Small intestine (tissue), 7 donors: ENCODE measurements around the gene SLC27A1. TPM values are rescaled to one million over a fixed set of nuclear protein-coding genes. Genes with fewer than 3 reads are reported as not detected.
"Not testable (repeated sequence)": the region's sequence is repeated elsewhere in the genome, so short reads cannot be mapped to it uniquely, and the experiment has no call there.

Experiments
- DNase-seq, 2 donors: peaks; one replicate each; pipeline versions ENCODE4 v3.0.0 to v3.0.0-alpha.2; 2013
- FAIRE-seq: peaks from 2 replicates; lab custom pipeline; 2012; peaks lifted over from hg19 to GRCh38; lab: Jason Lieb, UNC
- H3K27ac ChIP-seq, 3 donors: one replicate each; pipeline ENCODE4 v1.5.1; 2013; ENCODE audit warnings: low read length in 2 of 3, mild to moderate bottlenecking in 2 of 3, control low read depth in 1 of 3, inconsistent platforms in 1 of 3, low read depth in 1 of 3, moderate library complexity in 1 of 3
- H3K27me3 ChIP-seq, 3 donors: one replicate each; pipeline ENCODE4 v1.6.1; 2013; ENCODE audit warnings: low read length in 3 of 3, inconsistent platforms in 1 of 3; ENCODE audit not compliant: control insufficient read depth in 3 of 3, insufficient read depth in 3 of 3
- H3K36me3 ChIP-seq, 3 donors: one replicate each; pipeline ENCODE4 v1.6.1; 2013; ENCODE audit warnings: low read length in 3 of 3, inconsistent platforms in 1 of 3, low read depth in 1 of 3, mild to moderate bottlenecking in 1 of 3, moderate library complexity in 1 of 3; ENCODE audit not compliant: control insufficient read depth in 3 of 3, insufficient read depth in 2 of 3
- H3K4me1 ChIP-seq, 3 donors: one replicate each; pipeline ENCODE4 v1.6.1; 2013; ENCODE audit warnings: low read length in 2 of 3, inconsistent platforms in 1 of 3, low read depth in 1 of 3, mild to moderate bottlenecking in 1 of 3, moderate library complexity in 1 of 3; ENCODE audit not compliant: control insufficient read depth in 3 of 3, insufficient read depth in 2 of 3
- H3K4me3 ChIP-seq, 3 donors: one replicate each; pipeline ENCODE4 v1.5.1; 2013; ENCODE audit warnings: low read length in 3 of 3, control low read depth in 1 of 3, inconsistent platforms in 1 of 3, low read depth in 1 of 3, mild to moderate bottlenecking in 1 of 3, moderate library complexity in 1 of 3
- H3K9me3 ChIP-seq, 2 donors: one replicate each; pipeline ENCODE4 v1.6.1; 2013; ENCODE audit warnings: low read depth in 1 of 2, low read length in 1 of 2; ENCODE audit not compliant: control insufficient read depth in 2 of 2, insufficient read depth in 1 of 2
- WGBS, 3 donors: extraction: QIAGEN DNeasy Blood & Tissue Kit; methylation state at CpG; one replicate each; pipeline ENCODE4 v1.1.7; 2013; 5-methylcytosine and 5-hydroxymethylcytosine counted together
- polyA plus RNA-seq, 4 donors: library from polyadenylated mRNA; stranded (reverse) in 3 of 4; unstranded in 1 of 4; fragments of 200-250 nt in 3 of 4; fragments of 120-200 nt in 1 of 4; gene quantifications; one replicate each; pipeline versions ENCODE4 v1.2.1 to v1.2.3, GENCODE V29; 2013
- donor health status: healthy with polysubstance abuse.
- donor health status: control.
- donor health status: control.
- donor health status: Bipolar disorder and iron deficiency.
- donor health status: healthy.

The SLC27A1 gene
- polyA plus RNA-seq, 4 donors: 0.22 to 5.5 (median 3.1) TPM

DNA sequence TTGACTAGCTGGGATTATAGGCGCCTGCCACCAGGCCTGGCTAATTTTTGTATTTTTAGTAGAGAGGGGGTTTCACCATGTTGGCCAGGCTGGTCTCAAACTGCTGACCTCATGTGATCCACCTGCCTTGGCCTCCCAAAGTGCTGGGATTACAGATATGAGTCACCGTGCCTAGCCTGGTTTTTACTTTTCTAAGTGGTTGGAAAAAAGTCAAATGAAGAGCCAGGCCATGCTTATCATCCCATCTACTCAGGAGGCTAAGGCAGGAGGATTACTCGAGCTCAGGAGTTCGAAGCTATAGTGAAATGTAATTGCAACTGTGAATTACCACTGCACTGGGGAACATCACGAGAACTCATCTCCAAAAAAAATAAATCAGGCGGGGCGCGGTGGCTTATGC is 48.3 kb downstream of the SLC27A1 start:
- H3K4me3 ChIP-seq, DNase-seq, H3K27ac ChIP-seq, H3K27me3 ChIP-seq, FAIRE-seq, H3K4me1 ChIP-seq: not testable (repeated sequence)
- 88 to 91% (median 90%) methylated on average over 8 of the region's 8 CpGs for WGBS, 3 donors
- H3K9me3 ChIP-seq: peaks cover 3 to 14% of the 10 kb centered on the region in 2 donors
- H3K36me3 ChIP-seq: peaks cover 7 to 54% (median 12%) of the 10 kb centered on the region in 3 donors

DNA sequence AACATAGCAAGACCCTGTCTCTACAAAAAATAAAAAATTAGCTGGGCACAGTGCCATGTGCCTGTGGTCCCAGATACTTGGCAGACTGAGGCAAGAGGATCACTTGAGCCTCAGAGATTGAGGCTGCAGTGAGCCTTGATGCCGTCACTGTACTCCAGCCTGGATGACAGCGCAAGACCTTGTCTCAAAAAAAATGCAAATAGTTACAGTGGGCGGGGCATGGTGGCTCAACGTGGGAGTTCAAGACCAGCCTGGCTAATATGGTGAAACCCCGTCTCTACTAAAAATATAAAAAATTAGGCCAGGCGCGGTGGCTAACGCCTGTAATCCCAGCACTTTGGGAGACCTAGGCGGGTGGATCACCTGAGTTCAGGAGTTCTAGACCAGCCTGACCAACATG is 49.6 kb downstream of the SLC27A1 start:
- H3K27ac ChIP-seq: no peak overlapping the region
- no peak for FAIRE-seq
- DNase-seq: no peak
- H3K4me3 ChIP-seq: no peak overlapping the region
- no peaks in the 10 kb centered on the region for H3K27me3 ChIP-seq
- H3K36me3 ChIP-seq: peaks cover 7 to 52% (median 12%) of the 10 kb centered on the region in 3 donors
- WGBS, 3 donors: 90 to 96% (median 92%) methylated on average over 9 of the region's 9 CpGs
- H3K9me3 ChIP-seq: peaks cover 3 to 14% of the 10 kb centered on the region in 2 donors
- H3K4me1 ChIP-seq: no peaks in the 10 kb centered on the region

DNA sequence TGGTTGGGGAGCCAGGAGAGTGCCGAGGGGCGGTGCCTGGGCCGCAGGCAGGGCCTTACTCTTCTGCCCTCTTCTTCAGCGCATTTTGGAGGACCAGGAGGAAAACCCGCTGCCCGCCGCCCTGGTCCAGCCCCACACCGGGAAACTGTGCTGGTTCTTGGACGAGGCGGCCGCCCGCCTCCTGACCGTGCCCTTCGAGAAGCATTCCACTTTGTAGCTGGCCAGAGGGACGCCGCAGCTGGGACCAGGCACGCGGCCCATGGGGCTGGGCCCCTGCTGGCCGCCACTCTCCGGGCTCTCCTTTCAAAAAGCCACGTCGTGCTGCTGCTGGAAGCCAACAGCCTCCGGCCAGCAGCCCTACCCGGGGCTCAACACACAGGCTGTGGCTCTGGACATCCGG is 50.5 kb downstream of the SLC27A1 start:
- no peak for DNase-seq
- H3K4me3 ChIP-seq: no peak overlapping the region
- no peak overlapping the region for H3K27ac ChIP-seq
- FAIRE-seq: no peak
- peaks cover 7 to 46% (median 12%) of the 10 kb centered on the region in 3 donors for H3K36me3 ChIP-seq
- WGBS, 3 donors: 95 to 98% (median 96%) methylated on average over 25 of the region's 25 CpGs
- no peaks in the 10 kb centered on the region for H3K27me3 ChIP-seq
- H3K4me1 ChIP-seq: no peaks in the 10 kb centered on the region
- H3K9me3 ChIP-seq: peaks cover 3 to 14% of the 10 kb centered on the region in 2 donors

DNA sequence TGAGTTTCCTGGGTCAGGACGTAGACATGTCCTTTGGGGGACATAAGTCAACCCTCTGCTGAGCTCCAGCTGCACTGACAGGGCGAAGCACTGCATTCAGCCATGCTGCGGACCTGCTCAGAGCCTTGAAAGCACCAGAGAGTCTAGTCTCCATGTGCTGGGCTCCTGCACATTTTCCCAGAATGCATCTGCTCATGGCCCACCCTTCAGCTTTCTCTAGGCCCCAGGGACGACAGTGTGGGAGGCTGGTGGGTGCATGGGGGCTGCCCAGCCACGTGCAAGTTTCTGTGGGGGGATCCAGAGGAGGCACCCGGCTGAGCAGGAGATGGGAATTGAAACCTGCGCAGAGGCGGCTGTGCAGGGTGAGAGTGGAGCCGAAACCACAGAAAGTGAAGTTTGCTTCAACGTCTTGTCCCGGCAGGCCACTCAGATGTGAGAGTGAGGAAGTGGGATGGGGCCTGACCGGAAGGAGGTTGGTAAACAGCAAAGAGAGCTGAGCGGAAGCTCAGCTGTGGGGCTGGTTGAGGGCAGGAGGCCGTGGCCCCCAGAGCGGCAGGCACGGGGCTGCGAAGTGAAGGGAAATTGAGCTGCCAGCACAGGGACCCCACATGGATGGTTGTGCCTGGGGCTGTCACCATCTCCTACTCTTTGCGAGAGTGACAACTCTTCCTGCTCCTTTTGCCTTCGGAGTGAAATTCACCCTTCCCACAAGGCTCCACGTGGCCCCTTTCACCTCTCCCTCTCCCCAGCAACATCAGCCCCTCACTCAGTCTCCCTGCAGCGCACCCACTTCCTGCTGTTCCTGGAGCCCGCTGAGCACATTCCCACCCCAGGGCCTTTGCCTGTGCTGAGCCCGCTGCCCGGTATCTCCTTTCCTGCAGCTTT is 52.9 kb downstream of the SLC27A1 start:
- Histone ChIP-seq H3K27ac (peak overlapping the region in 2 of 3 donors; percentile 5 to 84), H3K9me3 (peaks cover 0 to 3% of the 10 kb centered on the region in 2 donors), H3K36me3 (peaks cover 3 to 31% (median 3%) of the 10 kb centered on the region in 3 donors), H3K4me3 (no peak overlapping the region), H3K4me1 (no peaks in the 10 kb centered on the region), H3K27me3 (no peaks in the 10 kb centered on the region)
- peak in 1 of 2 donors; percentile 33 for DNase-seq
- no peak for FAIRE-seq
- WGBS, 3 donors: 43 to 59% (median 49%) methylated on average over 24 of the region's 24 CpGs

DNA sequence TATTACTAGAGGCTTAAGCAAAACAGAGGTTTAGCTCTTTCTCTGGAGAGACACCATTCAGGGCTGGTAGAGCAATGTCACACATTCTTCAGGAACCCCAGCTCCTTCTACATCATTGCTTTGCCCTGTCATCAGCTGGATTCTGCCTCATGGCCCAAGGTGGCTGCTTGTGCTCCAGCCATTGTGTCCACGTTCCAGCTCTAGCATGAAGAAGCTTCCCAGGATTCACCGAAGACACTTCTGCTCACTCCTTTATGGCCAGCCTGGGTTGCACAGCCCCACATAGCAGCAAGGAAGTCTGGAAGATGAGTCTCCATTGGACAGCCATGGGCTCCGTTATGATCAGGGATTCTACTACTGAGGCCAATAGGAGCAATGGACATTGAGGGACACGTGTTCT is 54.3 kb downstream of the SLC27A1 start:
- no peaks in the 10 kb centered on the region for H3K4me1 ChIP-seq
- WGBS, 3 donors: 86 to 95% (median 91%) methylated on average over 4 of the region's 4 CpGs
- FAIRE-seq (no peak), DNase-seq (no peak)
- peaks cover 0 to 24% (median 3%) of the 10 kb centered on the region in 3 donors for H3K36me3 ChIP-seq
- H3K27ac ChIP-seq: no peak overlapping the region
- H3K4me3 ChIP-seq: no peak overlapping the region
- no peaks in the 10 kb centered on the region for H3K27me3 ChIP-seq
- peaks cover 0 to 15% of the 10 kb centered on the region in 2 donors for H3K9me3 ChIP-seq

DNA sequence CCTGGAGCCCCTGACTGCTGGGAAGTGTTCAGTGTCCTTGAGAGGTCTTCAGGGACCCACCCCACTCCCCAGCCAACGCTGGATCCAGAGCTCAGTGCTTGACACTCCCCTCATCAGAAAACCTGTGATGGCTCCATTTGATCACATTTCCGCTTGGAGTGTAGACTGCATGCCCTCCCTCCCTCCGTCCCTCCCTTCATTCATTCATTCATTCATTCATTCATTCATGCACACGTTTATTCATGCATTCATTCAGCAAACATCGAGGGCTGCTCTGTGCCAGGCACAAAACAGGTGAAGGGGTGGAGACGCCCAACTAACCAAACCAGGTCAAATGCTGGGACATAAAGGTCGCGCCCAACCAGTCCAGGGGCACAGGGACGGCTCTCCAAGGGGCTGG is 54.8 kb downstream of the SLC27A1 start:
- no peak overlapping the region for H3K27ac ChIP-seq
- FAIRE-seq: no peak
- 68 to 81% (median 74%) methylated on average over 9 of the region's 9 CpGs for WGBS, 3 donors

DNA sequence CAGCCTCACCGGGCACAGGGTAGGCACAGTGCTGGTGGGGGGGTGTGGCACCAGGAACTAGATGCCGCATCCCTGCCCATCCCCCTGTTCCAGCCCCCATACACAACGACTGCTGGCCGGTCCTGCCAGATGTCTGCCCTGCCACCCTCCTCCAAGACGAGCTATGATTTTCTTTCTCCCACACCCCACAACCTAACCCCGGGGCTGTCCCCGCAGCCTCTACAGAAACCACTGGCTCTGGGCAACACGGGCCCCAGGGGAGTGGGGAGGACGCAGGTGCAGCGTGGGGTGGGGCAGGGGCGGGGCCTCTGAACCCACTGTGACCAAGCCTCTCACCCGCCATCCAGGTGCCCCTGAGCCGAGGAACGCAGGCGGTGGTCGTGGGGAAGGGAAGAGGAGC is 56.6 kb downstream of the SLC27A1 start:
- Histone ChIP-seq H3K36me3 (peaks cover 0 to 5% (median 0%) of the 10 kb centered on the region in 3 donors), H3K4me1 (no peaks in the 10 kb centered on the region), H3K27me3 (peaks cover 0 to 3% (median 0%) of the 10 kb centered on the region in 3 donors), H3K27ac (no peak overlapping the region), H3K9me3 (peaks cover 0 to 15% of the 10 kb centered on the region in 2 donors), H3K4me3 (no peak overlapping the region)
- FAIRE-seq (no peak), DNase-seq (no peak)
- WGBS, 3 donors: 24 to 55% (median 28%) methylated on average over 12 to 16 of the region's 16 CpGs

More for the DNA sequence above, 54.8 kb downstream of the SLC27A1 start:
- DNase-seq: no peak
- Histone ChIP-seq H3K27me3 (no peaks in the 10 kb centered on the region), H3K36me3 (peaks cover 0 to 19% (median 3%) of the 10 kb centered on the region in 3 donors), H3K4me3 (no peak overlapping the region), H3K4me1 (no peaks in the 10 kb centered on the region), H3K9me3 (peaks cover 0 to 15% of the 10 kb centered on the region in 2 donors)

DNA sequence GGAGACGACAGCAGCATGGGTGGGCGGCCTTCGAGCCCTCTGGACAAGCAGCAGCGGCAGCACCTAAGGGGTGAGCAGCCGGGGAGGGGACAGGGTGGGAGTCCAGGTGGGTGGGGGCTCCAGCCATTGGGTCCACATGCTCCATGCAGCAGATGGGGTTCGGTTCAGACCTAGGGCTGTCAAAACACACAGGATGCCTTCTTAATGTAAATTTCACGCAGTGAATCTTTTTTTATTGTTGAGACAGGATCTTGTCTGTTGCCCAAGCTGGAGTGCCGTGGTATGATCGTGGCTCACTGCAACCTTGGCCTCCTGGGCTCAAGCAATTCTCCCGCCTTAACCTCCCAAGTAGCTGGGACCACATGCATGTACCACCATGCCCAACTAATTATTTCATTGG is 57.0 kb downstream of the SLC27A1 start:
- Histone ChIP-seq H3K27ac (no peak overlapping the region), H3K4me1 (no peaks in the 10 kb centered on the region), H3K4me3 (no peak overlapping the region), H3K36me3 (peaks cover 0 to 3% (median 0%) of the 10 kb centered on the region in 3 donors), H3K27me3 (peaks cover 0 to 3% (median 0%) of the 10 kb centered on the region in 3 donors), H3K9me3 (peaks cover 0 to 13% of the 10 kb centered on the region in 2 donors)
- FAIRE-seq (no peak), DNase-seq (no peak)
- 64 to 69% (median 65%) methylated on average over 10 of the region's 10 CpGs for WGBS, 3 donors
